PC-9 (cell line): Measurements from ENCODE around the gene SLC17A7. TPM values are rescaled to one million over a fixed set of nuclear protein-coding genes. Genes with fewer than 3 reads are reported as not detected.

Experiments
- BruUV-seq: library from RNA; stranded (reverse); fragments of 400-500 nt; replicated peaks from 2 replicates; lab custom pipeline; 2021; lab: Mats Ljungman, UMichigan
- CTCF ChIA-PET: fragments of 300-600 bp; sonication (Branson Sonifier 250); formaldehyde crosslinking; loops from one replicate; lab custom pipeline; 2022; ENCODE audit warnings: antibody characterized with exemption; lab: Charles Lee
- POLR2A ChIA-PET: fragments of 300-600 bp; sonication (Branson Sonifier 250); formaldehyde crosslinking; loops from one replicate; lab custom pipeline; 2022; ENCODE audit warnings: antibody characterized with exemption; ENCODE audit not compliant: unreplicated experiment; lab: Charles Lee
- DNase-seq, 2 experiments: peaks; one replicate each; pipeline versions ENCODE4 v3.0.0 to v3.0.0-alpha.2; 2015 to 2022; ENCODE audit warnings: mixed read lengths in 1 of 2
- H2AFZ ChIP-seq: fragments of 200-600 bp; sonication (generic); 2 replicates; pipeline ENCODE4 v1.8.1; 2017; ENCODE audit warnings: antibody characterized with exemption
- H3F3A ChIP-seq: fragments of 200-600 bp; sonication (generic); 2 replicates; pipeline ENCODE4 v1.8.1; 2017; ENCODE audit warnings: antibody characterized with exemption, mild to moderate bottlenecking, low read depth; ENCODE audit not compliant: insufficient read depth
- H3K27ac ChIP-seq: fragments of 200-600 bp; sonication (generic); 2 replicates; pipeline ENCODE4 v1.6.1; 2016; ENCODE audit warnings: mixed run types
- H3K27me3 ChIP-seq: fragments of 200-600 bp; sonication (generic); 2 replicates; pipeline ENCODE4 v1.6.1; 2016; ENCODE audit warnings: low read depth, mixed run types; ENCODE audit not compliant: insufficient read depth
- H3K36me3 ChIP-seq: fragments of 200-600 bp; sonication (generic); 2 replicates; pipeline ENCODE4 v1.6.1; 2016; ENCODE audit warnings: low read depth, mixed run types
- H3K4me1 ChIP-seq: fragments of 200-600 bp; sonication (generic); replicated peaks from 2 replicates; pipeline ENCODE4 v1.6.1; 2016; ENCODE audit warnings: mixed run types; ENCODE audit not compliant: insufficient read depth
- H3K4me2 ChIP-seq: fragments of 200-600 bp; sonication (generic); 2 replicates; pipeline ENCODE4 v1.6.1; 2017; ENCODE audit warnings: mixed run types
- H3K4me3 ChIP-seq: fragments of 200-600 bp; sonication (generic); 2 replicates; pipeline ENCODE4 v1.6.1; 2016; ENCODE audit warnings: mixed run types
- H3K79me2 ChIP-seq: fragments of 200-600 bp; sonication (generic); 2 replicates; pipeline ENCODE4 v1.6.1; 2017; ENCODE audit warnings: low read depth, mixed run types
- H3K9me2 ChIP-seq: fragments of 200-600 bp; sonication (generic); 2 replicates; pipeline ENCODE4 v1.8.1; 2017; ENCODE audit warnings: mild to moderate bottlenecking; ENCODE audit not compliant: insufficient read depth
- H3K9me3 ChIP-seq: fragments of 200-600 bp; sonication (generic); 2 replicates; pipeline ENCODE4 v1.8.1; 2016; ENCODE audit warnings: low read depth; ENCODE audit not compliant: insufficient read depth
- H4K20me1 ChIP-seq: fragments of 200-600 bp; sonication (generic); 2 replicates; pipeline ENCODE4 v1.8.1; 2017; ENCODE audit not compliant: insufficient read depth
- EZH2 ChIP-seq: fragments of 200-600 bp; sonication (generic); IDR thresholded peaks from 2 replicates; pipeline ENCODE4 v1.8.0; 2017; ENCODE audit warnings: antibody characterized with exemption, low read depth
- intact Hi-C: fragments of 100-400 bp; cut with micrococcal nuclease; formaldehyde crosslinking; loops from one replicate; pipeline ENCODE4 v1.10.0; 2022; ENCODE audit not compliant: unreplicated experiment
- total RNA-seq: library from RNA; stranded (reverse); gene quantifications from 2 replicates; pipeline ENCODE4 v1.2.3, GENCODE V29; 2021
- TF ChIP-seq, protein P1 (sequence below): fragments of 200-600 bp; sonication (generic); conservative IDR thresholded peaks from 2 replicates; pipeline ENCODE4 v1.6.1; 2017; ENCODE audit warnings: mixed run types, antibody characterized with exemption, mild to moderate bottlenecking, moderate library complexity

Gene SLC17A7
- total RNA-seq, 1 experiment from 2014 or later: 0.68 TPM

DNA sequence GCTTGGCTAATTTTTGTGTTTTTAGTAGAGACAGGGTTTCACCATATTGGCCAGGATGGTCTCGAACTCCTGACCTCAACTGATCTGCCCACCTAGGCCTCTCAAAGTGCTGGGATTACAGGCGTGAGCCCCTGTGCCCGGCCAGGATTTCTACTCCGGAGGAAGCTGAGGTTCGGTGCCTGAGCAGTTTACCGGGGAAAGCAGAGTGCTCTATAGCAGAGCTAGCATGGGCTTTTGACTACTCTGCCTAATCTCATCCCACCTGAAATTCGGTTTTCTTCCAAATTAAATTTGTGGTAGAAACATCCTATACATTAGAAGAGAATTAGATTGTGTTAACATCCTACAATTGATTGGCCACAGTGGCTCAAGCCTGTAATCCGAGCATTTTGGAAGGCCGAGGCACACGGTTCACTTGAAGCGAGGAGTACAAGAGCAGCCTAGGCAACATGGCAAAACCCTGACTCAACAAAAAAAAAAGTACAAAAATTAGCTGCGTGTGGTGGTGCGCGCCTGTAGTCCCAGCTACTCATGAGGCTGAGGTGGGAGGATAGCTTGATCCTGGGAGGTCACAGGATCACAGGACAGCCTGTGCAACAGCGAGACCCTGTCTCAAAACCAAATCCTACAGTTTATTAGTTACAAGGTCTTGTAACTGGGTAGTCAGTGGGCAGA, 47.7 kb upstream of the SLC17A7 start:
- Histone ChIP-seq H3K4me1 (peaks cover 18% of the 10 kb centered on the region), H3K9me3 (no peaks in the 10 kb centered on the region), H2AFZ (no peak overlapping the region), H3F3A (peaks cover 64% of the 10 kb centered on the region), H3K9me2 (no peaks in the 10 kb centered on the region), H3K4me2 (peak overlapping the region; percentile 95), H3K36me3 (peaks cover 51% of the 10 kb centered on the region), H3K4me3 (peak overlapping the region; percentile 96), H3K79me2 (peaks cover 52% of the 10 kb centered on the region), H3K27me3 (no peaks in the 10 kb centered on the region), H4K20me1 (peaks cover 52% of the 10 kb centered on the region), H3K27ac (peak overlapping the region; percentile 91)
- no TSS peak for BruUV-seq
- ChIA-PET CTCF (interaction anchor here (0.6 kb wide), 1 partner anchor 438 kb away, joined by 3 read pairs; no protein-coding TSS in a partner anchor), POLR2A (interaction anchor here (0.6 to 0.7 kb wide), 3 partner anchors 38 to 362 kb away, joined by 3 to 4 read pairs (median 4); partner anchors contain the start of gene PIH1D1)
- DNase-seq: no peak
- intact Hi-C loops: no loop called here
- no peak for TF ChIP-seq EZH2
- TF ChIP-seq, protein P1, sequence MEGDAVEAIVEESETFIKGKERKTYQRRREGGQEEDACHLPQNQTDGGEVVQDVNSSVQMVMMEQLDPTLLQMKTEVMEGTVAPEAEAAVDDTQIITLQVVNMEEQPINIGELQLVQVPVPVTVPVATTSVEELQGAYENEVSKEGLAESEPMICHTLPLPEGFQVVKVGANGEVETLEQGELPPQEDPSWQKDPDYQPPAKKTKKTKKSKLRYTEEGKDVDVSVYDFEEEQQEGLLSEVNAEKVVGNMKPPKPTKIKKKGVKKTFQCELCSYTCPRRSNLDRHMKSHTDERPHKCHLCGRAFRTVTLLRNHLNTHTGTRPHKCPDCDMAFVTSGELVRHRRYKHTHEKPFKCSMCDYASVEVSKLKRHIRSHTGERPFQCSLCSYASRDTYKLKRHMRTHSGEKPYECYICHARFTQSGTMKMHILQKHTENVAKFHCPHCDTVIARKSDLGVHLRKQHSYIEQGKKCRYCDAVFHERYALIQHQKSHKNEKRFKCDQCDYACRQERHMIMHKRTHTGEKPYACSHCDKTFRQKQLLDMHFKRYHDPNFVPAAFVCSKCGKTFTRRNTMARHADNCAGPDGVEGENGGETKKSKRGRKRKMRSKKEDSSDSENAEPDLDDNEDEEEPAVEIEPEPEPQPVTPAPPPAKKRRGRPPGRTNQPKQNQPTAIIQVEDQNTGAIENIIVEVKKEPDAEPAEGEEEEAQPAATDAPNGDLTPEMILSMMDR: no peak

DNA sequence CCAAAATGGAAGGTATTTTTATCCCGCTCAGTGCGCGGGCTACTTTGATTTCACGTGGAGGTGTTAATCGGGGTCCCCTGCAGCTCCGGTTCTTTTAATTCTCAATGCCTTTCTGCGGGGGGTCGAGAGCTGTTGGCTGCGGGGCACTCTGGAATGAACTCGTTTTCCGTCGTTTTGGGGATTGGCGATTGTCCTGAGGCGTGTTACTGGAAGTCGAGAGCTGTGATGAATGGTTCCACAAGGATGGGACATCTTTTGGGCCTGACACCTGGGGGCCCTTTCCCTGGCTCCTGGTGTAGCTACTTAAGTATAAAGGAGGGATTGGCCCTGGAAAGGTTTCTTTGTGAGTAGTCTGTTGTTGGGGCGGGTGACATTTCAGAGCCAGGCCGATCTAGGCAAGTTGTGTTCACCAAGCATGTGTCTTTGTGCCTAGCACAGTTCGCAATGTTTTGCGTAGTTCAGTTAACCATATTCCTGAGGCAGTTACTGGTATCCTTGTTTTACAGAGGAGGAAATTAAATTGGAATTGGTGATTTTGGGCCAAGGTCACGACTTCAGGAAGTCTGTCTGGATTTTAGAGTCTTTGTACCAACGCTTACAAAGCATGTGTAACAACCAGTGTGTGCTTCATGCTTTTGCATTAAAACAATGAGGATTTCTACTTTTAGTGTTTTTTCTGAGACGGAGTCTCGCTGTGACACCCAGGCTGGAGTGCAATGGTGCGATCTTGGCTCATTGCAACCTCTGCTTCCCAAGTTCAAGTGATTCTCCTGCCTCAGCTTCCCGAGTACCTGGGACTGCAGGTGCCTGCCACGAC, 46.9 kb upstream of the SLC17A7 start:
- Histone ChIP-seq H2AFZ (no peak overlapping the region), H3K4me1 (peaks cover 18% of the 10 kb centered on the region), H3K27ac (peak overlapping the region; percentile 91), H3K9me2 (no peaks in the 10 kb centered on the region), H3K79me2 (peaks cover 52% of the 10 kb centered on the region), H3K4me3 (peak overlapping the region; percentile 96), H3K4me2 (peak overlapping the region; percentile 95), H3K36me3 (peaks cover 51% of the 10 kb centered on the region), H4K20me1 (peaks cover 52% of the 10 kb centered on the region), H3F3A (peaks cover 57% of the 10 kb centered on the region), H3K27me3 (no peaks in the 10 kb centered on the region), H3K9me3 (no peaks in the 10 kb centered on the region)
- DNase-seq: no peak
- BruUV-seq: no TSS peak
- no peak for TF ChIP-seq EZH2
- TF ChIP-seq, protein P1: no peak
- CTCF ChIA-PET: interaction anchor here (0.6 kb wide), 1 partner anchor 43 kb away, joined by 5 read pairs; no protein-coding TSS in a partner anchor
- POLR2A ChIA-PET: interaction anchor here (0.6 kb wide), 1 partner anchor 512 kb away, joined by 7 read pairs; no protein-coding TSS in a partner anchor
- intact Hi-C loops: no loop called here
